OCI-LY1 (cell line): Measurements from ENCODE around the gene CPPED1.

Experiments
- EZH2 ChIP-seq: fragments of 200-600 bp; sonication (generic), shearing (Covaris generic); IDR thresholded peaks from 2 replicates; pipeline ENCODE4 v1.8.0; 2017; ENCODE audit warnings: borderline replicate concordance, mixed run types, mild to moderate bottlenecking, antibody characterized with exemption, low read length, moderate library complexity, mixed read lengths
- TF ChIP-seq, protein P1 (sequence below): fragments of 200-600 bp; sonication (generic), shearing (Covaris generic); IDR thresholded peaks from 2 replicates; pipeline ENCODE4 v1.5.1; 2017; ENCODE audit warnings: mild to moderate bottlenecking, antibody characterized with exemption, low read length, moderate library complexity, mixed read lengths

DNA sequence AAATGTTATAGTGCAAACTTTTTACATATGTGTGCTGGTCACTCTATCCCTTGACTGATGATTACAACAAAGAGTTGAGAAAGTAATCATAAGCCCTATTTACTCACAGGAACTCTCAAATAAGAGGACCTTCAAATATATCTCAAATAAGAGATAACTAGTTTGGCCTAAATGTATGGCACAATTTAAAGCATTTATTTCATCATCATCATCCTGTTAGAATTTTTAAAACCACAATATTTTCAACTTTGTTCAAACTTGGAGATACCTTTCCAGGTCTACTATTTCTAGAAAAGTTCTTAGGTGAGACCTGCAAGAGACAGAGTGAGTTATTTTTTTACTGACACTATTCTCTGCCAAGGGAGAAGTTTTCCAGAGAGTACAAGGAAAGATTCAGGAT is 5.5 kb downstream of the CPPED1 start:
- TF ChIP-seq, protein P1, sequence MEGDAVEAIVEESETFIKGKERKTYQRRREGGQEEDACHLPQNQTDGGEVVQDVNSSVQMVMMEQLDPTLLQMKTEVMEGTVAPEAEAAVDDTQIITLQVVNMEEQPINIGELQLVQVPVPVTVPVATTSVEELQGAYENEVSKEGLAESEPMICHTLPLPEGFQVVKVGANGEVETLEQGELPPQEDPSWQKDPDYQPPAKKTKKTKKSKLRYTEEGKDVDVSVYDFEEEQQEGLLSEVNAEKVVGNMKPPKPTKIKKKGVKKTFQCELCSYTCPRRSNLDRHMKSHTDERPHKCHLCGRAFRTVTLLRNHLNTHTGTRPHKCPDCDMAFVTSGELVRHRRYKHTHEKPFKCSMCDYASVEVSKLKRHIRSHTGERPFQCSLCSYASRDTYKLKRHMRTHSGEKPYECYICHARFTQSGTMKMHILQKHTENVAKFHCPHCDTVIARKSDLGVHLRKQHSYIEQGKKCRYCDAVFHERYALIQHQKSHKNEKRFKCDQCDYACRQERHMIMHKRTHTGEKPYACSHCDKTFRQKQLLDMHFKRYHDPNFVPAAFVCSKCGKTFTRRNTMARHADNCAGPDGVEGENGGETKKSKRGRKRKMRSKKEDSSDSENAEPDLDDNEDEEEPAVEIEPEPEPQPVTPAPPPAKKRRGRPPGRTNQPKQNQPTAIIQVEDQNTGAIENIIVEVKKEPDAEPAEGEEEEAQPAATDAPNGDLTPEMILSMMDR = no peak
- TF ChIP-seq EZH2 = no peak
